SU-DHL-6 (cell line): ENCODE data around the gene MARK1.

Experiments used
- H2AFZ ChIP-seq: fragments of 200-600 bp; sonication (generic); 2 replicates; pipeline ENCODE4 v1.6.1; 2014; ENCODE audit warnings: low read depth, mild to moderate bottlenecking, moderate library complexity, mixed read lengths, antibody characterized with exemption, low read length; ENCODE audit not compliant: severe bottlenecking
- H3F3A ChIP-seq: fragments of 200-600 bp; shearing (Covaris generic); 2 replicates; pipeline ENCODE4 v1.6.0; 2016; ENCODE audit warnings: antibody characterized with exemption, mild to moderate bottlenecking; ENCODE audit not compliant: insufficient read depth
- H3K27ac ChIP-seq: fragments of 200-600 bp; sonication (generic); 2 replicates; pipeline ENCODE4 v1.5.1; 2016; ENCODE audit warnings: low read depth, mild to moderate bottlenecking, low read length, moderate library complexity, mixed read lengths
- H3K27me3 ChIP-seq: fragments of 200-600 bp; sonication (generic), shearing (Covaris generic); 2 replicates; pipeline ENCODE4 v1.6.0; 2014; ENCODE audit warnings: mild to moderate bottlenecking, low read length
- H3K36me3 ChIP-seq: fragments of 200-600 bp; sonication (generic); 2 replicates; pipeline ENCODE4 v1.6.1; 2014; ENCODE audit warnings: mild to moderate bottlenecking, low read length, mixed read lengths
- H3K4me2 ChIP-seq: fragments of 300-600, 200-600 bp; shearing (Covaris generic), sonication (generic); 2 replicates; pipeline ENCODE4 v1.6.0; 2014; ENCODE audit warnings: low read length, low read depth, mild to moderate bottlenecking; ENCODE audit not compliant: poor library complexity, severe bottlenecking
- H3K4me3 ChIP-seq: fragments of 200-600 bp; sonication (generic); 2 replicates; pipeline ENCODE4 v1.5.1; 2014; ENCODE audit warnings: antibody characterized with exemption, low read length, mild to moderate bottlenecking, mixed read lengths; ENCODE audit not compliant: insufficient read depth, poor library complexity, severe bottlenecking
- H3K79me2 ChIP-seq: fragments of 200-600 bp; sonication (generic); 2 replicates; pipeline ENCODE4 v1.6.1; 2014; ENCODE audit warnings: mild to moderate bottlenecking, low read length, moderate library complexity; ENCODE audit not compliant: insufficient read depth
- H3K9ac ChIP-seq: fragments of 200-600 bp; sonication (generic); 2 replicates; pipeline ENCODE4 v1.7.0; 2014; ENCODE audit warnings: mild to moderate bottlenecking, low read length
- H3K9me2 ChIP-seq: fragments of 200-600 bp; sonication (generic); replicated peaks from 2 replicates; pipeline ENCODE4 v1.6.1; 2014; ENCODE audit warnings: low read length; ENCODE audit not compliant: insufficient read depth
- H3K9me3 ChIP-seq: fragments of 200-600 bp; sonication (generic); 2 replicates; pipeline ENCODE4 v1.6.1; 2014; ENCODE audit warnings: low read length, mixed read lengths; ENCODE audit not compliant: insufficient read depth
- H4K20me1 ChIP-seq: fragments of 200-600 bp; sonication (generic); 2 replicates; pipeline ENCODE4 v1.6.1; 2014; ENCODE audit warnings: low read depth, mild to moderate bottlenecking, antibody characterized with exemption, low read length, moderate library complexity, mixed read lengths
- CTCF ChIP-seq: fragments of 200-600 bp; sonication (generic); IDR thresholded peaks from one replicate; pipeline ENCODE4 v1.5.1; 2017; ENCODE audit warnings: antibody characterized with exemption, mild to moderate bottlenecking, low read length, moderate library complexity; ENCODE audit not compliant: insufficient read depth, poor library complexity, severe bottlenecking
- EZH2phosphoT487 ChIP-seq: fragments of 200-600 bp; sonication (generic), shearing (Covaris generic); conservative IDR thresholded peaks from 2 replicates; pipeline ENCODE4 v1.6.1; 2018; ENCODE audit warnings: mild to moderate bottlenecking, antibody characterized with exemption, low read length, moderate library complexity, mixed read lengths

MARK1 gene

GRCh38 chr1:220710333-220710732, 182.4 kb downstream of the MARK1 start:
- H4K20me1 ChIP-seq = no peaks in the 10 kb centered on the region
- TF ChIP-seq CTCF (no peak), EZH2phosphoT487 (no peak)
- no peak overlapping the region for H2AFZ ChIP-seq
- no peaks in the 10 kb centered on the region for H3K79me2 ChIP-seq
- H3K4me2 ChIP-seq = no peak overlapping the region
- no peaks in the 10 kb centered on the region for H3K9me2 ChIP-seq
- no peaks in the 10 kb centered on the region for H3K36me3 ChIP-seq
- no peak overlapping the region for H3K4me3 ChIP-seq
- H3F3A ChIP-seq = no peaks in the 10 kb centered on the region
- H3K9me3 ChIP-seq = no peaks in the 10 kb centered on the region
- no peak overlapping the region for H3K9ac ChIP-seq
- H3K27me3 ChIP-seq = no peaks in the 10 kb centered on the region
- no peak overlapping the region for H3K27ac ChIP-seq

- Histone ChIP-seq H3K27me3 (no peaks in the 10 kb centered on the region), H3K36me3 (no peaks in the 10 kb centered on the region), H3K9me2 (no peaks in the 10 kb centered on the region), H3K4me3 (no peak overlapping the region), H2AFZ (no peak overlapping the region), H3K9me3 (0 out of 2 replicates have a peak, but pooled peaks cover 3% of the 10 kb centered on the region), H3K79me2 (no peaks in the 10 kb centered on the region), H3F3A (no peaks in the 10 kb centered on the region), H3K27ac (no peak overlapping the region), H4K20me1 (no peaks in the 10 kb centered on the region), H3K9ac (no peak overlapping the region), H3K4me2 (no peak overlapping the region)
- TF ChIP-seq CTCF (no peak), EZH2phosphoT487 (no peak)
Observed at GRCh38 chr1:220711056-220711809, 183.3 kb downstream of the MARK1 start.
